ENCODE measurements around the gene GPR35.
"Not testable (repeated sequence)": the region's sequence is repeated elsewhere in the genome, so short reads cannot be mapped to it uniquely, and the experiment has no call there.

The GPR35 gene

DNA sequence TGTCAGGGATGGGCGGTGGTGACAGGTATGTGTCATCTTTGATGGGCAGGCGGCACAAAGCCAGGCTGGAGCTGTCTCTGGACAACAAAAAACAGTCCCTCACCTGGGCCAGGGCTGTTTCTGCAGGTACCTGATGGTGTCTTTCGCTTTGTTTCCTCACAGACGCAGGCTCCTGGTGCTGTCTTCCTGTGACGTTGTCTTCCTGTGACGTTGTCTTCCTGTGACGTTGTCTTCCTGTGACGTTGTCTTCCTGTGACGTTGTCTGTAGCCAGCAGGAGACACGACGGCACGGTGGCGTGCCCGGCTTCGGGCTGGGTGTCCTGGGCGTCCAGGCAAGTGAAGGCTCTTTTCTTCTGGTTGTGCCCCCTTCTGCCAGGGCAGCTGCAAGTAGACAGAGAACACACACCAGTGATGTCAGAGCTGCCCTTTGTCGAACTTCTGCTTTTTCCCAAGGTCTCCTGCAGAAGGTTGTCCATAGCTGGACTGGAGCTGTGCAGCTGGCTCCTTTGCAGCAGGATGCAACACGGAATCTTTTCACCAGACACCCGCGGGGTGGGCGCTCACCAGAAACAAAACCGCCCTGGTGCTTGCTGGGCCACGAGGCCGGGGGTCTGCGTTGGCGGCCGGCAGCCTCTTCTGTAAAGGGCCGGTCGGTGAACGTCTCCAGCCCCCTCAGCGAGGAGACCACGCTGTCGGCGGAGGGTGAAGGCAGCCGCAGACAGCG lies 21.1 kb downstream of the GPR35 start:
- Histone ChIP-seq H3K36me3 (ENCODE audit: insufficient read depth, low read depth, low read length) (no peaks in the 10 kb centered on the region), H3K9me3 (ENCODE audit: insufficient read depth, low read depth, low read length) (no peaks in the 10 kb centered on the region), H3K27ac (ENCODE audit: low read length) (no peak overlapping the region), H3K27me3 (ENCODE audit: insufficient read depth, low read length) (peaks cover 16% of the 10 kb centered on the region), H3K4me1 (ENCODE audit: insufficient read depth, low read length) (no peaks in the 10 kb centered on the region; the same call in 1 of the 2 replicates), H3K9ac (ENCODE audit: low read depth, low read length) (no peak overlapping the region), H3K4me3 (ENCODE audit: low read length) (no peak overlapping the region)

GRCh38 chr2:240646900-240647502 lies 21.7 kb downstream of the GPR35 start:
- H3K9ac ChIP-seq (ENCODE audit: low read depth, low read length), result no peak overlapping the region
- peaks cover 16% of the 10 kb centered on the region for H3K27me3 ChIP-seq (ENCODE audit: insufficient read depth, low read length)
- H3K4me1 ChIP-seq (ENCODE audit: insufficient read depth, low read length), result no peaks in the 10 kb centered on the region; the same call in 1 of the 2 replicates
- no peaks in the 10 kb centered on the region for H3K36me3 ChIP-seq (ENCODE audit: insufficient read depth, low read depth, low read length)
- H3K4me3 ChIP-seq (ENCODE audit: low read length), result no peak overlapping the region
- H3K27ac ChIP-seq (ENCODE audit: low read length), result no peak overlapping the region
- peaks cover 3% of the 10 kb centered on the region; the same call in 1 of the 2 replicates for H3K9me3 ChIP-seq (ENCODE audit: insufficient read depth, low read depth, low read length)

DNA sequence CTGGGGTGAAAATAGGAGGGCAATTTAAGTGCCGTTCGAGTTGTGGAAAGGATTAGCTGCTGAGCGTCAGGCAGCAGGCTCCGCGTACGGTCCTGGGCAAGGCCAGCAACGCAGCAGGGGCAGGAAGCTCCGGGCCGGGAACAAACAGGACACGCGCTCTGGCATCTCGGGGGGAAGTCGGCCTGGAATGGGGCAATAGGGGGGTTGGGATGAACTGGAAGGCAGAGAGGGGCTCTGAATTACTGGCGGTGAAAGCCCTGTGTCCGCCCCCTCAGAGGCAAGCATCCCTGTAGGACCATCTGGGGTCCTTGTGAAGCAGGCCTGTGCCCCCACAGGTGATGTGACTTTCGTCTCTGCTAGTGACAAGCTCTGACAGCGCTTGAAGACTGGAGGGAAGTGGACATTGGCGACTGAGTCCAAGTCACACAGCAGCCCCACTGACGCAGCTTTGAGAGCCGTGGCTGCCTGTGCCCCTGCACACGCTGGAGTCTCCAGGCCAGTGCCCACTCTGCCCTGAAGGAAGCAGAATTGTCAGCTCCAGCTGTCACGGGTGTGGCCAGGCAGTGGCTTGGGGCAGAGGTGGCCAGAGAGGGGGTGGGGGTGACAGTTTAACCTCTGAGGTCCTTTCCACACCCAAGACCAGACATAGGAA lies 22.3 kb downstream of the GPR35 start:
- peaks cover 16% of the 10 kb centered on the region for H3K27me3 ChIP-seq (ENCODE audit: insufficient read depth, low read length)
- H3K9me3 ChIP-seq (ENCODE audit: insufficient read depth, low read depth, low read length), result peaks cover 3% of the 10 kb centered on the region; the same call in 1 of the 2 replicates

DNA sequence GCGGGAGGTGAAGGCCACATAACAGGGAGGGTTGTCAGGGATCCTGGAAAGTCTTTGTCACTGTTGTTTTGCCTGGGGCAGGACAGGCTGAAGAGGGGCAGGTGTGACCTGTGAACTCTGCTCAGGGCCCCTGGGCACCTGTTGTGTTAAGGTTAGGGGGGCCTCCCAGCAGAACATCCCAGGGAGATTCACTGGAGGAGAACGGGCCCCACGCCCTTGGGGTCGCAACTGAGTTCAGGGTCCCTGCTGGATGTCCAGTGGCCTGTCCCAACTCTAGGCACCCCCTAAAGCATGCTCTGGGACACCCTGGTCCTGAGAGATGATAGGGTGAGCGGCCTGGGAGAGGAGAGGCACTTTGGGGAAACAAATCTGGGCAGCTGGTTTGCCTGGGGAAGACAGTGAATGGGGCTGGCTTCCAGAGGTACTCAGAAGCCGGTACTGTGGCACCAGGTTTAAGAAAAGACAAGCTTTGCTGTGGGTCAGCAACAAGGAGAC lies 22.9 kb downstream of the GPR35 start:
- H3K9ac ChIP-seq (ENCODE audit: low read depth, low read length), result no peak overlapping the region
- no peak overlapping the region for H3K27ac ChIP-seq (ENCODE audit: low read length)
- H3K27me3 ChIP-seq (ENCODE audit: insufficient read depth, low read length), result peaks cover 16% of the 10 kb centered on the region
- H3K9me3 ChIP-seq (ENCODE audit: insufficient read depth, low read depth, low read length), result peaks cover 3% of the 10 kb centered on the region; the same call in 1 of the 2 replicates
- H3K36me3 ChIP-seq (ENCODE audit: insufficient read depth, low read depth, low read length), result no peaks in the 10 kb centered on the region
- H3K4me3 ChIP-seq (ENCODE audit: low read length), result no peak overlapping the region
- no peaks in the 10 kb centered on the region; the same call in 1 of the 2 replicates for H3K4me1 ChIP-seq (ENCODE audit: insufficient read depth, low read length)

More for the DNA sequence above, 22.3 kb downstream of the GPR35 start:
- no peaks in the 10 kb centered on the region; the same call in 1 of the 2 replicates for H3K4me1 ChIP-seq (ENCODE audit: insufficient read depth, low read length)
- H3K27ac ChIP-seq (ENCODE audit: low read length), result no peak overlapping the region
- no peak overlapping the region for H3K4me3 ChIP-seq (ENCODE audit: low read length)
- H3K9ac ChIP-seq (ENCODE audit: low read depth, low read length), result no peak overlapping the region
- H3K36me3 ChIP-seq (ENCODE audit: insufficient read depth, low read depth, low read length), result no peaks in the 10 kb centered on the region

GRCh38 chr2:240648650-240649275 lies 23.5 kb downstream of the GPR35 start:
- Histone ChIP-seq H3K4me3 (ENCODE audit: low read length) (no peak overlapping the region), H3K4me1 (ENCODE audit: insufficient read depth, low read length) (no peaks in the 10 kb centered on the region; the same call in 1 of the 2 replicates), H3K9ac (ENCODE audit: low read depth, low read length) (no peak overlapping the region), H3K36me3 (ENCODE audit: insufficient read depth, low read depth, low read length) (no peaks in the 10 kb centered on the region), H3K27me3 (ENCODE audit: insufficient read depth, low read length) (peaks cover 16% of the 10 kb centered on the region), H3K27ac (ENCODE audit: low read length) (no peak overlapping the region), H3K9me3 (ENCODE audit: insufficient read depth, low read depth, low read length) (peaks cover 3% of the 10 kb centered on the region; the same call in 1 of the 2 replicates)

DNA sequence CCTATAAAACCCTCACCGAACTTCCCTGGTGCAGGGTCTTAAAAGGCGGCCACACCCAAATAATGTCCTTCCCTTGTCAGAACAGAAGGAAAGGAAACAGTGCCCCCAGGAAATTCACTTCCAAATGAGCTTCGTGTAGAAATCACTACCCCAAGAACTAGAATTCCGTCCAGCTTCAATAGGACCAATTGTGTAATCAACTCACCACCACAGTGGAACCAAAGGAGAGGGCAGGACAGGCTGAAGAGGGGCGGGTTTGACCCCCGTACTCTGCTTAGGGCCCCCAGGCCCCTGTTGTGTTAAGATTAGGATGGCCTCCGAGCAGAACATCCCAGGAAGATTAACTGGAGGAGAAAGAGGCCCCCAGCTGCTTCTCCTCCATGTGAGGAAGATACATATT lies 24.1 kb downstream of the GPR35 start:
- Histone ChIP-seq H3K36me3 (ENCODE audit: insufficient read depth, low read depth, low read length) (no peaks in the 10 kb centered on the region), H3K27ac (ENCODE audit: low read length) (no peak overlapping the region), H3K4me1 (ENCODE audit: insufficient read depth, low read length) (no peaks in the 10 kb centered on the region; the same call in 1 of the 2 replicates), H3K9me3 (ENCODE audit: insufficient read depth, low read depth, low read length) (peaks cover 3% of the 10 kb centered on the region; the same call in 1 of the 2 replicates), H3K4me3 (ENCODE audit: low read length) (no peak overlapping the region), H3K27me3 (ENCODE audit: insufficient read depth, low read length) (peaks cover 16% of the 10 kb centered on the region), H3K9ac (ENCODE audit: low read depth, low read length) (no peak overlapping the region)

DNA sequence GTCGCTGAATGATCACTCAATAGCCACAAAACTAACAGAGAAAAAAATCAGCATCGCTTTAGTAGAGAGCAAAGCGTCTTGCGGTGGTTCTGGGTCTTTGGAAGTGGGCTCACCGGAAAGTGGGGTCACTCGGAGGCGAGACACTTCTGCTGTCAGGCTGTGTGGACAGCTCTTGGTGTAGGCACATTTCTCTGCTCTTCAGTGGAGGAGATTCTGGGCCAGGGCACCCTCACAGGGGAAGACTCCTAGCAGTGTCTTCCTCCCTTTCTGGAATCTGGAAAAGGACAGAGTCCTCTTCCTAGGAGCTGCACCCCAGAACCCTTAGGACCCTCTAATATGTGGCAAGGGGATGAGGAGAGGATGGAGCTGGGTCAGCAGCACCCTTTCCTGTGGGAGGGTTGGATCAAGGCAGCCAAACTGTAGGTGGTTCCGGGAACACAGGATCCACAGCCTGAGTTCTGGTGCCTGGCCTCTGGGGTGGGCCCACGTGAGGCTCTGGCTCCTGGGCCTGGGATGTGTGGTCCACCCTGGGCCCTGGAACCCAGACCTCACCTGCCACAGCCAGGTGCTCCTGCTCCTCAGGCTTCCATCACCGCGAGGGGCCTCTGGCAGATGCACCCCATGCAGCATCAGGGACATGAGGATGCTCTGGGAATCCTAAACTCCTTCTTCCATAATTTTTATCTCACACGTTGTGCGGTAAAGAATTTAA lies 25.1 kb downstream of the GPR35 start:
- no peak overlapping the region for H3K4me3 ChIP-seq (ENCODE audit: low read length)
- no peaks in the 10 kb centered on the region; the same call in 1 of the 2 replicates for H3K4me1 ChIP-seq (ENCODE audit: insufficient read depth, low read length)
- no peak overlapping the region for H3K27ac ChIP-seq (ENCODE audit: low read length)
- peaks cover 3% of the 10 kb centered on the region; the same call in 1 of the 2 replicates for H3K9me3 ChIP-seq (ENCODE audit: insufficient read depth, low read depth, low read length)
- H3K36me3 ChIP-seq (ENCODE audit: insufficient read depth, low read depth, low read length), result no peaks in the 10 kb centered on the region
- H3K27me3 ChIP-seq (ENCODE audit: insufficient read depth, low read length), result peaks cover 16% of the 10 kb centered on the region
- H3K9ac ChIP-seq (ENCODE audit: low read depth, low read length), result no peak overlapping the region

GRCh38 chr2:240651185-240651584 lies 25.9 kb downstream of the GPR35 start:
- Histone ChIP-seq H3K9ac (ENCODE audit: low read depth, low read length) (no peak overlapping the region), H3K27ac (ENCODE audit: low read length) (no peak overlapping the region), H3K4me3 (ENCODE audit: low read length) (no peak overlapping the region), H3K36me3 (ENCODE audit: insufficient read depth, low read depth, low read length) (no peaks in the 10 kb centered on the region), H3K4me1 (ENCODE audit: insufficient read depth, low read length) (no peaks in the 10 kb centered on the region; the same call in 1 of the 2 replicates), H3K9me3 (ENCODE audit: insufficient read depth, low read depth, low read length) (peaks cover 3% of the 10 kb centered on the region; the same call in 1 of the 2 replicates), H3K27me3 (ENCODE audit: insufficient read depth, low read length) (peaks cover 20% of the 10 kb centered on the region)

GRCh38 chr2:240655931-240656886 lies 30.9 kb downstream of the GPR35 start:
- Histone ChIP-seq H3K9ac (ENCODE audit: low read depth, low read length) (no peak overlapping the region), H3K4me1 (ENCODE audit: insufficient read depth, low read length) (no peaks in the 10 kb centered on the region), H3K4me3 (ENCODE audit: low read length) (no peak overlapping the region), H3K27me3 (ENCODE audit: insufficient read depth, low read length) (peaks cover 4% of the 10 kb centered on the region; the same call in 1 of the 2 replicates), H3K27ac (ENCODE audit: low read length) (no peak overlapping the region), H3K9me3 (ENCODE audit: insufficient read depth, low read depth, low read length) (peaks cover 3% of the 10 kb centered on the region; the same call in 1 of the 2 replicates), H3K36me3 (ENCODE audit: insufficient read depth, low read depth, low read length) (no peaks in the 10 kb centered on the region)

GRCh38 chr2:240659883-240660282 lies 34.6 kb downstream of the GPR35 start:
- not testable (repeated sequence) for H3K9me3 ChIP-seq (ENCODE audit: insufficient read depth, low read depth, low read length); H3K27me3 ChIP-seq (ENCODE audit: insufficient read depth, low read length); H3K4me3 ChIP-seq (ENCODE audit: low read length)

More at GRCh38 chr2:240659883-240660282, 34.6 kb downstream of the GPR35 start:
- not testable (repeated sequence) for H3K9ac ChIP-seq (ENCODE audit: low read depth, low read length); H3K4me1 ChIP-seq (ENCODE audit: insufficient read depth, low read length); H3K27ac ChIP-seq (ENCODE audit: low read length); H3K36me3 ChIP-seq (ENCODE audit: insufficient read depth, low read depth, low read length)
